Ishikawa (cell line): ENCODE results near the gene LEMD1.

ENCODE experiments used
- CEBPB ChIP-seq: IDR thresholded peaks from 2 replicates; pipeline ENCODE4 v1.6.1; 2012
- CREB1 ChIP-seq: IDR thresholded peaks from 2 replicates; pipeline ENCODE4 v1.6.1; 2012; ENCODE audit warnings: low read depth
- EGR1 ChIP-seq: IDR thresholded peaks from 2 replicates; pipeline ENCODE4 v1.6.1; 2012
- EP300 ChIP-seq: IDR thresholded peaks from 2 replicates; pipeline ENCODE4 v1.6.1; 2012; ENCODE audit warnings: borderline replicate concordance
- FOXM1 ChIP-seq: IDR thresholded peaks from 2 replicates; pipeline ENCODE4 v1.6.1; 2012; ENCODE audit warnings: low read depth, borderline replicate concordance
- MAX ChIP-seq: IDR thresholded peaks from 2 replicates; pipeline ENCODE4 v1.6.1; 2012
- NFIC ChIP-seq: IDR thresholded peaks from 2 replicates; pipeline ENCODE4 v1.6.1; 2012
- RAD21 ChIP-seq: IDR thresholded peaks from 2 replicates; pipeline ENCODE4 v1.6.1; 2012; ENCODE audit warnings: low read depth
- REST ChIP-seq: IDR thresholded peaks from 2 replicates; pipeline ENCODE4 v1.6.1; 2012; ENCODE audit warnings: low read depth, mild to moderate bottlenecking
- TAF1 ChIP-seq: IDR thresholded peaks from 2 replicates; pipeline ENCODE4 v1.6.1; 2012; ENCODE audit warnings: low read depth, mild to moderate bottlenecking
- TCF12 ChIP-seq: IDR thresholded peaks from 2 replicates; pipeline ENCODE4 v1.6.1; 2012; ENCODE audit warnings: low read depth
- TEAD4 ChIP-seq: IDR thresholded peaks from 2 replicates; pipeline ENCODE4 v1.6.1; 2012
- USF1 ChIP-seq: IDR thresholded peaks from 2 replicates; pipeline ENCODE4 v1.6.1; 2012
- YY1 ChIP-seq: IDR thresholded peaks from 2 replicates; pipeline ENCODE4 v1.6.1; 2012; ENCODE audit warnings: low read depth
- ZBTB7A ChIP-seq: IDR thresholded peaks from 2 replicates; pipeline ENCODE4 v1.6.1; 2012; ENCODE audit warnings: low read depth

The LEMD1 gene

GRCh38 chr1:205353191-205353590, 68.7 kb downstream of the LEMD1 start:
- no peak for TF ChIP-seq NFIC
- no peak for TF ChIP-seq EGR1
- TF ChIP-seq RAD21 = no peak
- TF ChIP-seq YY1 = no peak
- no peak for TF ChIP-seq FOXM1
- TF ChIP-seq MAX = no peak
- no peak for TF ChIP-seq TAF1
- TF ChIP-seq CREB1 = no peak
- TF ChIP-seq TCF12 = no peak
- no peak for TF ChIP-seq USF1
- no peak for TF ChIP-seq EP300
- TF ChIP-seq ZBTB7A = no peak
- no peak for TF ChIP-seq TEAD4
- no peak for TF ChIP-seq CEBPB
- no peak for TF ChIP-seq REST

- TF ChIP-seq TEAD4 = no peak
- no peak for TF ChIP-seq FOXM1
- no peak for TF ChIP-seq USF1
- no peak for TF ChIP-seq TAF1
- no peak for TF ChIP-seq REST
- TF ChIP-seq EGR1 = no peak
- TF ChIP-seq YY1 = no peak
- TF ChIP-seq CREB1 = no peak
- no peak for TF ChIP-seq RAD21
- no peak for TF ChIP-seq ZBTB7A
- no peak for TF ChIP-seq EP300
- no peak for TF ChIP-seq CEBPB
Measured at GRCh38 chr1:205351984-205352713, 69.7 kb downstream of the LEMD1 start.

- no peak for TF ChIP-seq EGR1
- no peak for TF ChIP-seq EP300
Measured at GRCh38 chr1:205350691-205351141, 71.1 kb downstream of the LEMD1 start.

GRCh38 chr1:205350124-205350523, 71.7 kb downstream of the LEMD1 start:
- TF ChIP-seq YY1 = no peak
- TF ChIP-seq CEBPB = no peak
- no peak for TF ChIP-seq RAD21
- no peak for TF ChIP-seq EP300
- no peak for TF ChIP-seq CREB1
- no peak for TF ChIP-seq FOXM1
- no peak for TF ChIP-seq TEAD4
- TF ChIP-seq EGR1 = no peak
- no peak for TF ChIP-seq ZBTB7A
- no peak for TF ChIP-seq MAX
- no peak for TF ChIP-seq REST
- no peak for TF ChIP-seq TCF12
- no peak for TF ChIP-seq TAF1
- no peak for TF ChIP-seq NFIC
- TF ChIP-seq USF1 = no peak
